ENCODE results near the gene ETS1.

- TF ChIP-seq CTCF (IDR thresholded peaks at IDR 0.05; ENCODE audit: low read length) (no peak), EZH2phosphoT487 (IDR thresholded peaks at IDR 0.05; ENCODE audit: low read length) (no peak)
These were observed 37.2 kb upstream of the ETS1 start for GRCh38 chr11:128624269-128625175.

Data from MM.1S (cell line).